ENCODE results near the gene PROSER2.

DNA sequence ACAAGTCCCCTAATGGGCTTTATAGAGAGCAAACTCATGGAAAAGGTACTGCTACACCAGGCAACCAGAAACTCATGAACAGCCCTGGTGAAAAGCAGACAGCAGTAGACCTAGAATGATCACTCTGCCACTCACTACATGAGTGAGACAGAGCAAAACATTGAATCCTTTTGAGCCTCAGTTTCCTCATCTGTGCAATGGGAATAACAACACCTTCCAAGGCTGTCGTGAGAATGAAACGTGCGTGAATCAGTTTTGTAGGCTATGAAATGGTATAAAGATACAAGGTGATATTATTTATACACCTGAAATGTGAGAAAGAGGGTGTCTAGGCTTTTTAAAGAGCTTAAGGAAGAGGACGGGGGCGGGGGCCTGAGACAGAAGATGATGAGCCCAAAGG lies 14.3 kb upstream of the PROSER2 start:
- TF ChIP-seq YY1 (IDR thresholded peaks at IDR 0.05; ENCODE audit: insufficient read depth, insufficient read length) (no peak), ZNF274 (IDR thresholded peaks at IDR 0.05; ENCODE audit: low read depth, low read length) (no peak)
